Lower leg skin (tissue), 3 donors: Measurements from ENCODE around the gene DPP10.

Source experiments
- CTCF ChIP-seq, 3 donors: fragments of 450-650 bp; IDR thresholded peaks; one replicate each; pipeline ENCODE4 v1.5.1; 2016; ENCODE audit warnings: antibody characterized with exemption in 3 of 3, mild to moderate bottlenecking in 3 of 3, moderate library complexity in 2 of 3
- POLR2A ChIP-seq, 2 donors: fragments of 450-650 bp; IDR thresholded peaks; one replicate each; pipeline ENCODE4 v1.6.1; 2016 to 2017; ENCODE audit warnings: antibody characterized with exemption in 2 of 2, mild to moderate bottlenecking in 1 of 2, moderate library complexity in 1 of 2

GRCh38 chr2:115174651-115175050 lies 732.2 kb downstream of the DPP10 start:
- TF ChIP-seq CTCF (IDR thresholded peaks at IDR 0.05) (no peak), POLR2A (IDR thresholded peaks at IDR 0.05) (no peak)
